GM12892 (cell line): ENCODE data around the gene CLCN1.

Experiments
- POLR2A ChIP-seq: IDR thresholded peaks from 2 replicates; pipeline ENCODE4 v1.6.1; 2011; ENCODE audit warnings: low read depth, low read length, control low read depth
- POLR2AphosphoS5 ChIP-seq: IDR thresholded peaks from 2 replicates; pipeline ENCODE4 v1.6.1; 2011; ENCODE audit warnings: low read depth, low read length, control low read depth
- TAF1 ChIP-seq: IDR thresholded peaks from 2 replicates; pipeline ENCODE4 v1.6.1; 2011; ENCODE audit warnings: low read depth, mild to moderate bottlenecking, control low read depth, low read length, borderline replicate concordance

DNA sequence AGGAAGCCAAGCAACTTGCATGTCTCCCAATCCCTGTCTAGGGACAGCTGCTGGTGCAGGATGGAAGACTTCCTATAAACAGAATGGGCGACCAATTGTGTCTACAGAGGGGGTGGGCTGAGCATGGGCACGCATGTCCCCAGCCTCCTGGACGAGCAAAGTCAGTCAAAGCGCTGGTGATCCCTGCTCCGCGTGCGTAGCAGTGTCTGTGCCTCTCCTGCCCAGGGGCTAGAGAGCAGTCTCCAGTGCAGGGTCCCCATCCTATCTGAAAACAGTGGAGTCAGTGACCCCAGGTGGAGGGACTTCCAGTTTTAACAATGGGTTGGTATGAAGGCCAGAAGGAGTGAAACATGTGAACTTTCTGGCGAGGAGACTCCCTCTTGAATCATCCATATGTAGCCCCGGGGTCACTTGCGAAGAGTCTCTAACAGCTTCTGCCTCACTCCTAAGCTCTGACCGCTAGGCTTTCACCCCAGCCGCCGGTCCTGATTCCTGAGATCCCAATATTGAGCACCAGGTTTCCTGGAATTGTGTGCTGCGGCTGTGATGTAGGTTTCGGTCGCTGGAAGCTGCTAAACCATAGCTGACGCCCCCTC, 28.5 kb upstream of the CLCN1 start:
- no peak for TF ChIP-seq POLR2A
- no peak for TF ChIP-seq POLR2AphosphoS5
- no peak for TF ChIP-seq TAF1
